GM12801 (cell line): ENCODE results near the gene COL4A2.

Experiments
- CTCF ChIP-seq: IDR thresholded peaks from one replicate; pipeline ENCODE4 v1.5.1; 2011; ENCODE audit warnings: control low read depth; ENCODE audit not compliant: insufficient read length; ENCODE audit errors: extremely low read depth

COL4A2 gene

GRCh38 chr13:110368408-110368807, 61.3 kb downstream of the COL4A2 start:
- no peak for TF ChIP-seq CTCF

GRCh38 chr13:110369400-110369799, 62.3 kb downstream of the COL4A2 start:
- no peak for TF ChIP-seq CTCF

- TF ChIP-seq CTCF: no peak
These were observed 64.7 kb downstream of the COL4A2 start for GRCh38 chr13:110371550-110372465.

GRCh38 chr13:110372676-110373075, 65.6 kb downstream of the COL4A2 start:
- no peak for TF ChIP-seq CTCF

GRCh38 chr13:110373617-110374016, 66.5 kb downstream of the COL4A2 start:
- no peak for TF ChIP-seq CTCF

GRCh38 chr13:110374431-110375370, 67.6 kb downstream of the COL4A2 start:
- no peak for TF ChIP-seq CTCF

- no peak for TF ChIP-seq CTCF
These were observed 69.0 kb downstream of the COL4A2 start for GRCh38 chr13:110376120-110376519.
